K562 (cell line): Measurements from ENCODE around the gene CDKN2B-AS1. TPM values are rescaled to one million over a fixed set of nuclear protein-coding genes. Genes with fewer than 3 reads are reported as not detected.

Experiments used
- ATAC-seq: fragments of 200-7000 bp; cut with Tn5 transposase; 3 replicates; pipeline ENCODE4 v1.9.1; 2020; ENCODE audit warnings: moderate library complexity
- BruUV-seq: library from RNA; stranded (reverse); fragments of 400-500 nt; replicated peaks from 2 replicates; lab custom pipeline; 2021; lab: Mats Ljungman, UMichigan
- CTCF ChIA-PET: fragments of 300-600 bp; formaldehyde crosslinking; extraction: SDS; loops from one replicate; lab custom pipeline; 2021; ENCODE audit warnings: low intra/inter-chr PET ratio; lab: Yijun Ruan, JAX
- POLR2A ChIA-PET: fragments of 300-600, 350-650 bp; sonication (Branson Sonifier 250); formaldehyde crosslinking; extraction: SDS; loops from one replicate; lab custom pipeline; 2021; ENCODE audit warnings: antibody characterized with exemption, inconsistent platforms; lab: Yijun Ruan, JAX
- DNase-seq, 4 experiments: peaks; one replicate each; pipeline versions ENCODE4 v3.0.0 to v3.0.0-alpha.2; 2011 to 2018; ENCODE audit warnings: low spot score in 3 of 4, mixed read lengths in 3 of 4; ENCODE audit errors: extremely low read depth in 1 of 4
- FAIRE-seq: peaks from 2 replicates; lab custom pipeline; 2011; peaks lifted over from hg19 to GRCh38; lab: Jason Lieb, UNC
- H2AFZ ChIP-seq: 2 replicates; pipeline ENCODE4 v1.6.0; 2011; ENCODE audit warnings: low read depth, low read length, control low read depth, inconsistent platforms
- H3K27ac ChIP-seq: fragments of 200-600 bp; 3 replicates; pipeline ENCODE4 v1.8.0; 2011; ENCODE audit warnings: low read depth, mild to moderate bottlenecking, control low read depth, inconsistent platforms, low read length, moderate library complexity, mixed read lengths; ENCODE audit errors: extremely low read depth
- H3K27me3 ChIP-seq, 2 experiments: fragments of 300-600 bp in 1 of 2; 2 replicates in 1 of 2; 3 replicates in 1 of 2; pipeline versions ENCODE4 v1.6.0 to v1.8.0; 2011; ENCODE audit warnings: inconsistent platforms in 2 of 2, low read length in 2 of 2, mild to moderate bottlenecking in 1 of 2, mixed read lengths in 1 of 2, moderate library complexity in 1 of 2; ENCODE audit not compliant: control insufficient read depth in 2 of 2, insufficient read depth in 2 of 2
- H3K36me3 ChIP-seq: fragments of 300-600 bp; 3 replicates; pipeline ENCODE4 v1.8.0; 2011; ENCODE audit warnings: mild to moderate bottlenecking, low read length, inconsistent platforms; ENCODE audit not compliant: control insufficient read depth, insufficient read depth
- H3K4me1 ChIP-seq, 2 experiments: fragments of 200-600 bp in 1 of 2; replicated peaks in 1 of 2; 2 replicates in 1 of 2; 3 replicates in 1 of 2; pipeline versions ENCODE4 v1.5.1 to v1.8.0; 2011; ENCODE audit warnings: inconsistent platforms in 2 of 2, low read length in 2 of 2, mild to moderate bottlenecking in 1 of 2, mixed read lengths in 1 of 2, moderate library complexity in 1 of 2; ENCODE audit not compliant: control insufficient read depth in 2 of 2, insufficient read depth in 2 of 2
- H3K4me2 ChIP-seq: 2 replicates; pipeline ENCODE4 v1.6.1; 2011; ENCODE audit warnings: low read length, control low read depth, inconsistent platforms, mixed read lengths; ENCODE audit not compliant: insufficient read depth
- H3K4me3 ChIP-seq: fragments of 200-600 bp; sonication (generic), shearing (Covaris generic); 2 replicates; pipeline ENCODE4 v1.5.1; 2016; ENCODE audit warnings: control low read depth, inconsistent platforms
- H3K79me2 ChIP-seq: fragments of 200-600 bp; 3 replicates; pipeline ENCODE4 v1.8.0; 2011; ENCODE audit warnings: low read length, inconsistent platforms; ENCODE audit not compliant: control insufficient read depth, insufficient read depth
- H3K9ac ChIP-seq, 2 experiments: 2 replicates each; pipeline versions ENCODE4 v1.6.0 to v1.6.1; 2011; ENCODE audit warnings: low read depth in 2 of 2, low read length in 2 of 2, control low read depth in 1 of 2, inconsistent platforms in 1 of 2, mild to moderate bottlenecking in 1 of 2, mixed read lengths in 1 of 2; ENCODE audit not compliant: insufficient read depth in 1 of 2
- H3K9me1 ChIP-seq: one replicate; pipeline ENCODE4 v1.6.0; 2011; ENCODE audit warnings: inconsistent platforms, mild to moderate bottlenecking, low read length, moderate library complexity; ENCODE audit not compliant: control insufficient read depth, insufficient read depth
- H3K9me3 ChIP-seq: replicated peaks from 2 replicates; pipeline ENCODE4 v1.5.1; 2011; ENCODE audit warnings: low read depth, low read length, inconsistent platforms; ENCODE audit not compliant: control insufficient read depth, insufficient read depth
- H4K20me1 ChIP-seq: replicated peaks from 2 replicates; pipeline ENCODE4 v1.6.1; 2011; ENCODE audit warnings: low read length, inconsistent platforms, mixed read lengths; ENCODE audit not compliant: control insufficient read depth, insufficient read depth
- BDP1 ChIP-seq: IDR thresholded peaks from 3 replicates; pipeline ENCODE4 v1.6.1; 2011; ENCODE audit not compliant: insufficient read length, insufficient read depth
- FOXK2 ChIP-seq, 2 experiments: fragments of 450-650 bp; IDR thresholded peaks in 1 of 2; conservative IDR thresholded peaks in 1 of 2; 2 replicates each; pipeline ENCODE4 v1.6.1; 2016; ENCODE audit warnings: low read depth in 2 of 2, mild to moderate bottlenecking in 1 of 2
- HDAC6 ChIP-seq: IDR thresholded peaks from 2 replicates; pipeline ENCODE4 v1.6.1; 2012; ENCODE audit warnings: low read depth, mild to moderate bottlenecking, control low read depth, inconsistent platforms, low read length, moderate library complexity
- L3MBTL2 ChIP-seq: fragments of 450-650 bp; IDR thresholded peaks from 2 replicates; pipeline ENCODE4 v1.6.1; 2016; ENCODE audit warnings: mild to moderate bottlenecking, moderate library complexity
- MYBL2 ChIP-seq, 2 experiments: fragments of 450-650 bp in 1 of 2; sonication (generic) in 1 of 2; formaldehyde crosslinking in 1 of 2; IDR thresholded peaks; 2 replicates each; pipeline versions ENCODE4 v1.6.1 to v1.8.1; 2017 to 2022; ENCODE audit warnings: borderline replicate concordance in 1 of 2, inconsistent platforms in 1 of 2, low read depth in 1 of 2, mild to moderate bottlenecking in 1 of 2, missing genetic modification reagents in 1 of 2, moderate library complexity in 1 of 2
- PCBP2 ChIP-seq: fragments of 200-400 bp; formaldehyde crosslinking; IDR thresholded peaks from 2 replicates; pipeline ENCODE4 v1.6.1; 2018; ENCODE audit warnings: low read length, low read depth, mild to moderate bottlenecking, moderate library complexity; ENCODE audit not compliant: poor library complexity, severe bottlenecking
- RBM25 ChIP-seq: fragments of 200-400 bp; formaldehyde crosslinking; IDR thresholded peaks from 2 replicates; pipeline ENCODE4 v1.6.1; 2018; ENCODE audit warnings: low read length, low read depth, moderate library complexity; ENCODE audit not compliant: severe bottlenecking
- ZNF707 ChIP-seq: fragments of 250-450 bp; sonication (Bioruptor Pico); conservative IDR thresholded peaks from 2 replicates; pipeline ENCODE4 v1.8.0; 2022; ENCODE audit warnings: inconsistent platforms, mild to moderate bottlenecking, moderate library complexity
- WGBS: fragments of 100-300 bp; shearing (Covaris generic); methylation state at CpG from one replicate; pipeline ENCODE4 v1.1.6; 2016; ENCODE audit warnings: low coverage, mixed read lengths; ENCODE audit not compliant: insufficient coverage; ENCODE audit errors: missing lambda C conversion rate; 5-methylcytosine and 5-hydroxymethylcytosine counted together
- in situ Hi-C: fragments of 300-500 bp; cut with MboI; formaldehyde crosslinking; loops from 4 replicates; pipeline ENCODE4 v1.15.0; 2018; ENCODE audit warnings: inconsistent platforms, mixed read lengths
- intact Hi-C: fragments of 100-400 bp; cut with micrococcal nuclease; formaldehyde crosslinking; loops from 2 replicates; pipeline ENCODE4 v1.14.2; 2022
- polyA plus RNA-seq, 8 experiments: library from polyadenylated mRNA; depleted of rRNA in 4 of 8; stranded (reverse) in 5 of 8; unstranded in 3 of 8; fragments of >200 nt; fragmentation: Nextera tagmentation in 2 of 8; fragmentation: Illumina TruSeq in 1 of 8; extraction: Ambion mirVana in 2 of 8; extraction: Trizol in 1 of 8; gene quantifications; 2 replicates each; pipeline versions ENCODE4 v1.2.1 to v1.2.3, GENCODE V29; 2011 to 2014; ENCODE audit warnings: inconsistent platforms in 1 of 8, missing spikeins in 1 of 8
- total RNA-seq, 7 experiments: library from RNA; depleted of rRNA in 6 of 7; stranded (reverse); fragments of >200 nt in 6 of 7; fragmentation: Illumina TruSeq in 2 of 7; extraction: Trizol in 2 of 7; gene quantifications; 2 replicates each; pipeline versions ENCODE4 v1.2.1 to v1.2.3, GENCODE V29; 2011 to 2021; ENCODE audit warnings: low replicate concordance in 1 of 7

Gene CDKN2B-AS1
- total and polyA plus RNA-seq, 9 of the 15 experiments (the other 6 are each of a cell fraction or from before 2014, with no cell fraction given) = not detected

DNA sequence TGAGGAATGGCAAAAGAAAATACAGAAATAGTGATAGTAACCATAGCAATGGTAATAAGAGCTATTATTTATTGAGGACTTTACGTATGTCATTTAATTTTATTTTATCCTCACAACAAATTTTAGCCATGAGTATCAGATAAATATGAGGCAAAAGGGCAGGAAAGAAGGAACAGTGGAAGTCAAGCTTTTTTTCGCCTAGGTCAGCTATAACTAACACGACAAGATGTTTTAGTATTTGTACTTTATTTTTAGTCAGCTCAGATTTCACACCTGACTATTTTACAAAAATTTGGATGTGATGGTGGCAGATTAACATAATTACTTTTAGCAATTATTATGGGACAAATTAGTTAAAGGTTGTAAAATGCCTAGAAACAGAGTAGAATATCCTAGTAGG, 49.3 kb downstream of the CDKN2B-AS1 start:
- no TSS peak for BruUV-seq
- FAIRE-seq = no peak
- intact Hi-C loops = no loop called here

DNA sequence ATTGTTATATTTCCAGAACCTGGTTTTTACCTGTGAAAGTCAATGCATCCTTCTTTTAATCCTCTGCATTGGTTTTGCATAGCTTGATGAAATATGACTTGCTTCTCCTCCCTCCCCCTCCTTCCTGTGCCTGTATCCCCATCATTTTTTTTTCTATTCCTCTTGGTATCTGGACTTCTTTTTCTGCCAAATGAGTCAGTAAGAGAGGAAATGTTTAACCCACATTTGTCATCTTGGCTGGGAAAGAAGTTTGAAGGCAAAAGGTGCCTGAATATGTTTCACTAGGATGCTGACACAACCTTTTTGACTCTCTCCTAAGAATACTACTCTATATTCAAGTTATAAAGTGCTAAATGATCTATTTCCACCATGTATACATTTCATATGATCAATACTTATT, 50.0 kb downstream of the CDKN2B-AS1 start:
- no TSS peak for BruUV-seq
- H3K9me3 ChIP-seq = no peaks in the 10 kb centered on the region
- no peaks in the 10 kb centered on the region for H3K36me3 ChIP-seq
- DNase-seq (no peak), ATAC-seq (no peak), FAIRE-seq (no peak)
- H3K4me2 ChIP-seq = no peak overlapping the region
- H3K4me1 ChIP-seq = no peaks in the 10 kb centered on the region
- ChIA-PET POLR2A (no interaction called here), CTCF (no interaction called here)
- in situ Hi-C loops = no loop called here
- no peaks in the 10 kb centered on the region for H3K9me1 ChIP-seq
- no peaks in the 10 kb centered on the region for H3K27me3 ChIP-seq
- no peak for TF ChIP-seq HDAC6
- TF ChIP-seq ZNF707 (CRISPR knock-in tag) = no peak
- TF ChIP-seq BDP1 = no peak
- no peak for TF ChIP-seq RBM25
- H3K4me3 ChIP-seq = no peak overlapping the region
- no peak overlapping the region for H3K9ac ChIP-seq
- no peaks in the 10 kb centered on the region for H3K79me2 ChIP-seq
- H2AFZ ChIP-seq = no peak overlapping the region
- H3K27ac ChIP-seq = no peak overlapping the region
- H4K20me1 ChIP-seq = no peaks in the 10 kb centered on the region
- intact Hi-C loops = no loop called here

More for the DNA sequence above, 49.3 kb downstream of the CDKN2B-AS1 start:
- DNase-seq (no peak), ATAC-seq (no peak)
- Histone ChIP-seq H3K9me1 (no peaks in the 10 kb centered on the region), H3K27ac (no peak overlapping the region), H3K4me3 (no peak overlapping the region), H3K27me3 (no peaks in the 10 kb centered on the region), H3K9me3 (no peaks in the 10 kb centered on the region), H3K9ac (no peak overlapping the region), H3K79me2 (no peaks in the 10 kb centered on the region), H4K20me1 (no peaks in the 10 kb centered on the region), H3K4me2 (no peak overlapping the region), H2AFZ (no peak overlapping the region), H3K4me1 (no peaks in the 10 kb centered on the region), H3K36me3 (no peaks in the 10 kb centered on the region)
- in situ Hi-C loops = no loop called here
- WGBS = no CpG with 5 or more reads among the region's 3 CpGs
- TF ChIP-seq MYBL2 (IDR thresholded peaks at IDR 0.05; ENCODE audit: low read depth) = no peak
- no peak for TF ChIP-seq MYBL2 (CRISPR knock-in tag; IDR thresholded peaks at IDR 0.05; ENCODE audit: borderline replicate concordance)
- TF ChIP-seq PCBP2 = no peak
- TF ChIP-seq L3MBTL2 = no peak
- TF ChIP-seq BDP1 = no peak
- no peak for TF ChIP-seq FOXK2 (conservative IDR thresholded peaks at IDR 0.05 in 1 of 2, IDR thresholded peaks at IDR 0.05 in 1 of 2; ENCODE audit: low read depth in 2 of 2)
- CTCF ChIA-PET = no interaction called here
- POLR2A ChIA-PET = no interaction called here
